GM18505 (cell line): ENCODE results near the gene NEB.
"Not testable (repeated sequence)": the region's sequence is repeated elsewhere in the genome, so short reads cannot be mapped to it uniquely, and the experiment has no call there.

Experiments used
- ATAC-seq: cut with Tn5 transposase; IDR thresholded peaks from one replicate; pipeline ENCODE4 v1.9.1; 2021; ENCODE audit not compliant: unreplicated experiment
- POLR2A ChIP-seq: IDR thresholded peaks from 4 replicates; pipeline ENCODE4 v1.6.1; 2011; ENCODE audit warnings: borderline replicate concordance; ENCODE audit not compliant: insufficient read depth, insufficient read length; ENCODE audit errors: extremely low read depth

NEB gene

GRCh38 chr2:151669585-151670081 is 64.6 kb downstream of the NEB start:
- ATAC-seq: no peak
- no peak for TF ChIP-seq POLR2A

- no peak for TF ChIP-seq POLR2A
- no peak for ATAC-seq
These were observed 65.5 kb downstream of the NEB start for GRCh38 chr2:151668737-151669136.

DNA sequence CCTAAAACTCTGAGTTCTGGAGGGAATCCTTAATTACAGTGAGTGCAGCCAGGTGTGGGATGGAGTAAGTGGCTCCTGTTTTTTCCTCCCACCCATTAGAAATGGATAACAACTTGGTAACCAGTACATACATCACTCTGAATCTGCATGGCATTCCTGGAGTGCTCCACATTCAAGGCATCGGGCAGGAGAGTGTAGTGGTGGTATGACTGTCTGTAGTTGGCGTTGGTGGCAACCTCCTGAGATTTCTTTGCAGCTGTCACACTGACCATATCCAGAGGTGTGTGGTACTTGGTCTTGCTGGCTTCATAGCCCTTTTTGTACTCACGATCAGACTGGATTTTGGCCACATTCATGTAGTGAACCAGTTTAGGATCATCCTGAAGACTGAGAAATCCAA is 68.3 kb downstream of the NEB start:
- ATAC-seq: no peak
- TF ChIP-seq POLR2A: no peak

DNA sequence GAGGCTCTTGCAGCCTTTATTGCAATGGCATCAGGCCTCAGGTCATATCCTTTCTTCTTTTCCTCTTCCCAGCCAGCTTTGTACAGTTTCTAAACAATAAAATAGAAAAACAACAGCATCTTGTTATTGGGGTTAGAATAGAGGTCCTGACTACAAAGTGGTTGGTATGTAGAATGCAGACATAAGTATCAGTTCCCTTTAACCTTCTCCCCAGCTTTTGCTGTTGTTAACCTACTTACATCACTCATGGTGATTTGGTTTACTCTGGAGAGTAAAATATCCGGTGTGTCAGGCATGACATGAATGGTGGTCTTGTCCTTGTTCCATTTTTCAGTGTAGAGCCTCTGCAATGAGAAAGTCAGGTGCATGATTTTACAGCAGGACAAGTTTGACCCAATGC is 69.8 kb downstream of the NEB start:
- no peak for ATAC-seq
- TF ChIP-seq POLR2A: no peak

GRCh38 chr2:151661625-151662024 is 72.7 kb downstream of the NEB start:
- ATAC-seq: no peak

DNA sequence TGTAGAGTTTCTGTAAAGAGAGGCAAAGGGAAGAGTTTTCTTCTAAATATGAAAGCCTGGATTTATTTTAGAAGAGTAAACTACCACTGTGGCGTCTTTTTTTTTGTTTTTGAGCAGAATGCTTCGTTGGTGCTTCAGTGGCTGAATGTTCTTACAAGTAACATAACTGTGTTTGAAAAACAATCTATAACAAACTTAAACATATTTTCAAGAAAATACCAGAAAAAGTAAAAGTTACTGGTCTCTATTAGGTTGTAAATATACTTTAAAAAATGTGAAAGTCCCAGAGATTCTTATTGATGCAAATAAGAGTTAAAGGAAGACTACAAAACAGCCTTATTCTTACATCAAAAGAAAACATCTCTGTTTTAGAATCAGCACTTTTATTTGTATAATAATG is 76.2 kb downstream of the NEB start:
- ATAC-seq: no peak
- TF ChIP-seq POLR2A: no peak

More at GRCh38 chr2:151661625-151662024, 72.7 kb downstream of the NEB start:
- no peak for TF ChIP-seq POLR2A

DNA sequence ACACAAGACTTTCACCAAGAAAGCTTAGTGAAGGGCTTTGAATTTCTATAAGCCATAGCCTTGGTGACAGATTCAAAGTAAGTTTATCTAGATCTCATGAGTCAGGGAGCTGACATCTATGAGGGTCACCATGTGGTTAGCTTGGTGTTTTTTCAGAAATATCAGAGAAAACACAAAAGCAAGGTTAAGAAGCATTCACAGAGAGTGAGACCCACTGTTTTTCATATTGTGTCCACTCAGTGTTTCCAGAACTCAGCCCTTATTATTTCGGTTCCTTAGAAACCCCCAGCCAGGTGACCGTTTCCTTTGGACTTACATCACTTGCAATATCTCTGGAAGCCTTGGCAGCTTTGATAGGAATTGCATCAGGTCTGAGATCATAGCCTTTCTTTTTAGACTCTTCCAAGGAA is 76.6 kb downstream of the NEB start:
- no peak for TF ChIP-seq POLR2A
- no peak for ATAC-seq

DNA sequence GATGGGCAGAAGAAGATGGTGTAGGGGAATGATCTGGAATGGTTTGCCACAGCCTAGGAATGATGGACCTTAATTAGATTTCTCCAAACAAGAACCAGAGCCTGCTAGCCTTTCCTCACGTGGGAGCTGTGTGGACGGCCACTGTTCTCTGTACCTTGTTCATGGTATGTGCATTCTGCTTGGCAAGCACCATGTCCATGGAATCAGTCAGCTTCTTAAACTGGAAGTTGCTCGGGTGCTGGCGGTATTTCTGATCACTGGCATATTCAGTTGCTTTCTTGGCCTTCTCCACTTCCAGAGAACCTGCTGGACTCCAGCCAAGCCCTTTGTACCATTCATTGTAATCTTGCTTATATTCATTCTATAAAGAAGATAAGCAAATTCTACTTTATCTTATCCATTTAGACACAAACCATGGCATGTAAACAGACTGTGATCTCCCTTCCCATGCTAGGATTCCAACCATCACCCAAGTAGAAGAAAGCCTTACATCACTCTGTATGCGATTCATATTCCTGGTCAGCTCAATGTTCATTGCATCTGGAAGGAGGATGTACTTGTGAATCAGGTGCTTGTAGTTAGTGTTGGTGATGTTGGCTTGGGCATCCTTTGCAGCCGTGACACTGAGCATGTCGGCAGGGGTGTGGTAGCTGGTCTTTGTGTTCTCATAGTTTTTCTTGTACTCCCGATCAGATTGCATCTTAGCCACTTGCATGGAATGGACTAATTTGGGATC is 78.4 kb downstream of the NEB start:
- ATAC-seq: no peak
- no peak for TF ChIP-seq POLR2A

DNA sequence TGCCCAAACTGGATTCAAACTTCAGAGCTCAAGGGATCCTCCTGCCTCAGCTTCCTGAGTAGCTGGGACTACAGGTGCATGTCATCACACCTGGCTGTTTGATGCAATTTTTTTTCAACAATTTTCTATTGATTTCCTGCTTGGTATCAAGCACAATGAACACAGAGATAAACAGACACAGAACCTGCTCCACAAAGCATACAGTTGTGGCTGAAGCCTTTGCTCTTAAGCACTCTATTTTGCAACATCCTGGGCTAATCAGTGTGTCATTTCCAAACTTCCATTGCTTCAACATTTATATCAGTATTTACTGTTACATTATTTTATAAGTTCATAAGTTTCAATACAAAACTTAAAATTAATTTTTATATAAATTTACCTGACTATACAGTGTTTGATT is 79.4 kb downstream of the NEB start:
- TF ChIP-seq POLR2A: no peak
- no peak for ATAC-seq

DNA sequence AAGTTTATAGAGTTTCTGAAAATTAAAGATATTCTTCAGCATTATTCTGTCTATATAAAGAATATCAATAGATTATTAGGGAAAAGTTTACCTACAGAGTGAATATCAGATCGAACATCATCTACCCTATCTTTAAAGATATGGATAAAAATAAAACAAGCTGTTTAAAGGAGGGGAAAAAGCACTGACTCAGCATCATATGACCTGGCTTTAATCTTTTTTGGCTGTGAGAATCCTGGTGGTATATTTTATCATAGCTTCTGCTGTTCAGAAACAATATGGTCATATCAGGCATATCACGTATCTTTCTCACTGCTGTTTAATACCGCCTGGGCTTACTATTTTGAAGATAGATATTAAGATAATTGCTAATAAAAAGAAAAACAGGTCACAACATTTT is 80.2 kb downstream of the NEB start:
- ATAC-seq: no peak
- TF ChIP-seq POLR2A: no peak

GRCh38 chr2:151651274-151651673 is 83.0 kb downstream of the NEB start:
- ATAC-seq: no peak
- no peak for TF ChIP-seq POLR2A

GRCh38 chr2:151650456-151650855 is 83.8 kb downstream of the NEB start:
- no peak for TF ChIP-seq POLR2A
- ATAC-seq: no peak

GRCh38 chr2:151649966-151650365 is 84.3 kb downstream of the NEB start:
- no peak for TF ChIP-seq POLR2A
- ATAC-seq: no peak

- ATAC-seq: no peak
- no peak for TF ChIP-seq POLR2A
These were observed 84.9 kb downstream of the NEB start for GRCh38 chr2:151649400-151649799.

GRCh38 chr2:151646512-151646911 is 87.8 kb downstream of the NEB start:
- not testable (repeated sequence) for ATAC-seq

- no peak for TF ChIP-seq POLR2A
These were observed 89.7 kb downstream of the NEB start for GRCh38 chr2:151644580-151644979.

GRCh38 chr2:151641895-151642294 is 92.4 kb downstream of the NEB start:
- not testable (repeated sequence) for ATAC-seq

More at GRCh38 chr2:151644580-151644979, 89.7 kb downstream of the NEB start:
- ATAC-seq: no peak
